Stomach (tissue), 9 donors: ENCODE measurements around the gene PIGL. TPM values are rescaled to one million over a fixed set of nuclear protein-coding genes. Genes with fewer than 3 reads are reported as not detected.

ENCODE experiments used
- DNase-seq, 2 donors: peaks; one replicate each; pipeline versions ENCODE4 v3.0.0 to v3.0.0-alpha.2; 2013 to 2019
- H3K27ac ChIP-seq, 5 donors: fragments of 200-600 bp in 4 of 5; sonication (generic) in 4 of 5; one replicate each; pipeline ENCODE4 v1.5.1; 2013 to 2019; ENCODE audit warnings: mild to moderate bottlenecking in 1 of 5, moderate library complexity in 1 of 5
- H3K27me3 ChIP-seq, 3 donors: fragments of 200-600 bp; sonication (generic); one replicate each; pipeline ENCODE4 v1.5.1; 2017 to 2019; ENCODE audit warnings: mixed run types in 1 of 3
- H3K36me3 ChIP-seq, 4 donors: fragments of 200-600 bp; sonication (generic); 1 replicate in 3 of 4; 2 replicates in 1 of 4; pipeline ENCODE4 v1.5.1; 2016 to 2019
- H3K4me1 ChIP-seq, 4 donors: fragments of 200-600 bp; sonication (generic); one replicate each; pipeline ENCODE4 v1.5.1; 2016 to 2019
- H3K4me3 ChIP-seq, 4 donors: fragments of 200-600 bp; sonication (generic) in 3 of 4; one replicate each; pipeline ENCODE4 v1.5.1; 2016 to 2019; ENCODE audit warnings: mild to moderate bottlenecking in 1 of 4
- H3K9me3 ChIP-seq, 4 donors: fragments of 200-600 bp; sonication (generic); one replicate each; pipeline ENCODE4 v1.5.1; 2016 to 2019
- CTCF ChIP-seq, 7 experiments: fragments of 450-650 bp in 4 of 7; fragments of 200-600 bp in 3 of 7; sonication (generic) in 3 of 7; IDR thresholded peaks; one replicate each; pipeline ENCODE4 v1.5.1; 2016 to 2019; ENCODE audit warnings: antibody characterized with exemption in 7 of 7, control low read depth in 2 of 7, mild to moderate bottlenecking in 1 of 7
- EP300 ChIP-seq: sonication (generic); formaldehyde crosslinking; IDR thresholded peaks from one replicate; pipeline ENCODE4 v1.6.1; 2017; ENCODE audit warnings: antibody characterized with exemption
- POLR2A ChIP-seq, 4 donors: fragments of 450-650 bp; IDR thresholded peaks; one replicate each; pipeline ENCODE4 v1.6.1; 2016; ENCODE audit warnings: antibody characterized with exemption in 4 of 4, control low read depth in 2 of 4, mild to moderate bottlenecking in 1 of 4, moderate library complexity in 1 of 4
- POLR2AphosphoS5 ChIP-seq, 3 donors: sonication (generic); formaldehyde crosslinking; IDR thresholded peaks; one replicate each; pipeline ENCODE4 v1.6.1; 2016; ENCODE audit warnings: antibody characterized with exemption in 3 of 3
- WGBS, 5 donors: extraction: QIAGEN DNeasy Blood & Tissue Kit in 3 of 5; methylation state at CpG; one replicate each; pipeline versions ENCODE4 v1.1.5 to v1.1.7; 2013 to 2018; 5-methylcytosine and 5-hydroxymethylcytosine counted together
- intact Hi-C: fragments of 100-400 bp; cut with DNase I; formaldehyde crosslinking; loops from one replicate; pipeline ENCODE4 v1.15.1; 2023; ENCODE audit warnings: low total_unique reads
- polyA plus RNA-seq, 3 donors: library from polyadenylated mRNA; stranded (reverse); fragments of 200-250 nt; gene quantifications; one replicate each; pipeline ENCODE4 v1.2.3, GENCODE V29; 2013
- total RNA-seq, 5 donors: library from RNA; depleted of rRNA; stranded (reverse); fragments of >200 nt; gene quantifications; one replicate each; pipeline versions ENCODE4 v1.1.0 to v1.2.3, GENCODE V29; 2014 to 2016
- donor health status: healthy with polysubstance abuse.
- donor health status: Bipolar disorder and iron deficiency.
- donor health status: healthy.

The PIGL gene
- total and polyA plus RNA-seq, 8 donors: 5.8 to 72.3 (median 35.3) TPM

- intact Hi-C loops: no loop called here
- WGBS, 5 donors: 91 to 95% (median 93%) methylated on average over 13 to 14 of the region's 14 CpGs
- TF ChIP-seq POLR2A (IDR thresholded peaks at IDR 0.05) (no peak), CTCF (IDR thresholded peaks at IDR 0.05) (no peak), POLR2AphosphoS5 (IDR thresholded peaks at IDR 0.05) (no peak), EP300 (no peak)
Measured at GRCh38 chr17:16354585-16354984, 137.6 kb downstream of the PIGL start.

GRCh38 chr17:16358394-16358793 is 141.4 kb downstream of the PIGL start:
- Histone ChIP-seq H3K4me1 (peaks cover 0 to 7% (median 4%) of the 10 kb centered on the region in 4 donors), H3K4me3 (no peak overlapping the region), H3K27me3 (no peaks in the 10 kb centered on the region), H3K36me3 (no peaks in the 10 kb centered on the region), H3K27ac (no peak overlapping the region), H3K9me3 (no peaks in the 10 kb centered on the region)
- no peak for TF ChIP-seq CTCF (IDR thresholded peaks at IDR 0.05)
- no peak for TF ChIP-seq POLR2A (IDR thresholded peaks at IDR 0.05)
- no peak for TF ChIP-seq POLR2AphosphoS5 (IDR thresholded peaks at IDR 0.05)
- no peak for TF ChIP-seq EP300
- intact Hi-C loops: no loop called here
- no peak for DNase-seq

More at GRCh38 chr17:16354585-16354984, 137.6 kb downstream of the PIGL start:
- H3K36me3 ChIP-seq: peaks cover 0 to 4% (median 3%) of the 10 kb centered on the region in 4 donors
- H3K4me3 ChIP-seq: no peak overlapping the region
- H3K27ac ChIP-seq: no peak overlapping the region
- H3K27me3 ChIP-seq: no peaks in the 10 kb centered on the region
- no peak for DNase-seq
- H3K9me3 ChIP-seq: no peaks in the 10 kb centered on the region
- H3K4me1 ChIP-seq: peaks cover 13 to 33% (median 16%) of the 10 kb centered on the region in 4 donors

- TF ChIP-seq CTCF (IDR thresholded peaks at IDR 0.05): no peak
- no peak for TF ChIP-seq POLR2AphosphoS5 (IDR thresholded peaks at IDR 0.05)
- no peak for TF ChIP-seq POLR2A (IDR thresholded peaks at IDR 0.05)
- no peak for TF ChIP-seq EP300
- no peaks in the 10 kb centered on the region for H3K36me3 ChIP-seq
- no peak overlapping the region for H3K4me3 ChIP-seq
- no peak for DNase-seq
- H3K27me3 ChIP-seq: no peaks in the 10 kb centered on the region
- no peaks in the 10 kb centered on the region for H3K9me3 ChIP-seq
- intact Hi-C loops: loop anchor here (10.0 kb wide), 1 partner anchor 163 kb away; no protein-coding TSS in a partner anchor
- no peak overlapping the region for H3K27ac ChIP-seq
- peaks cover 0 to 9% (median 3%) of the 10 kb centered on the region in 4 donors for H3K4me1 ChIP-seq
- WGBS, 5 donors: 76 to 88% (median 85%) methylated on average over 8 of the region's 8 CpGs
Measured at GRCh38 chr17:16361874-16362273, 144.9 kb downstream of the PIGL start.

GRCh38 chr17:16363749-16364536 is 146.9 kb downstream of the PIGL start:
- peak in 5 of 7 experiments; percentile 82 to 98 (median 93) for TF ChIP-seq CTCF (IDR thresholded peaks at IDR 0.05)
- peak in 1 of 3 donors; percentile 33 for TF ChIP-seq POLR2AphosphoS5 (IDR thresholded peaks at IDR 0.05)
- no peak for TF ChIP-seq POLR2A (IDR thresholded peaks at IDR 0.05)
- H3K4me3 ChIP-seq: no peak overlapping the region
- no peaks in the 10 kb centered on the region for H3K36me3 ChIP-seq
- peak overlapping the region in 3 of 5 donors; percentile 4 to 22 (median 18) for H3K27ac ChIP-seq
- intact Hi-C loops: loop anchor here (10.0 kb wide), 1 partner anchor 161 kb away; no protein-coding TSS in a partner anchor
- no peaks in the 10 kb centered on the region for H3K9me3 ChIP-seq
- WGBS, 5 donors: 4 to 8% (median 6%) methylated on average over 6 of the region's 6 CpGs
- no peaks in the 10 kb centered on the region for H3K27me3 ChIP-seq
- peak; percentile 84 to 89 for DNase-seq
- peaks cover 0 to 9% (median 3%) of the 10 kb centered on the region in 4 donors for H3K4me1 ChIP-seq
